ENCODE data around the gene PLAA.

- no peak for TF ChIP-seq POLR2A (IDR thresholded peaks at IDR 0.05; ENCODE audit: low read length)
- no peak for TF ChIP-seq GATA1 (IDR thresholded peaks at IDR 0.05; ENCODE audit: low read depth, low read length)
Measured at GRCh38 chr9:26888271-26888670, 58.8 kb downstream of the PLAA start.
